ENCODE results near the gene HMG20B.

GRCh38 chr19:3575949-3576673, 3.4 kb downstream of the HMG20B start:
- TF ChIP-seq CTCF (IDR thresholded peaks at IDR 0.05 in 2 of 3, conservative IDR thresholded peaks at IDR 0.05 in 1 of 3; ENCODE audit: borderline replicate concordance in 1 of 3, insufficient read depth in 1 of 3, low read depth in 2 of 3, low read length in 2 of 3) (no peak), POLR2AphosphoS5 (IDR thresholded peaks at IDR 0.05; ENCODE audit: low read depth, low read length) (no peak; the same call in 1 of the 2 replicates), POLR2A (IDR thresholded peaks at IDR 0.05; ENCODE audit: borderline replicate concordance, extremely low read depth, insufficient read depth, insufficient read length) (no peak), EZH2phosphoT487 (IDR thresholded peaks at IDR 0.05; ENCODE audit: borderline replicate concordance) (no peak), EZH2 (IDR thresholded peaks at IDR 0.05) (no peak), SIN3A (IDR thresholded peaks at IDR 0.05; ENCODE audit: low read depth) (no peak)

Data from HCT116 (cell line).